ENCODE results near the gene TMEM44.

Gene TMEM44

GRCh38 chr3:194640829-194641228 lies 7.6 kb upstream of the TMEM44 start:
- Histone ChIP-seq H3K79me2 (ENCODE audit: insufficient read depth, low read length) (no peaks in the 10 kb centered on the region), H4K20me1 (ENCODE audit: low read depth, low read length) (no peaks in the 10 kb centered on the region), H3F3A (ENCODE audit: insufficient read depth) (0 out of 2 replicates have a peak, but pooled peaks cover 4% of the 10 kb centered on the region), H3K27me3 (ENCODE audit: low read length) (no peaks in the 10 kb centered on the region), H3K9me3 (ENCODE audit: insufficient read depth, low read length) (no peaks in the 10 kb centered on the region), H3K4me3 (ENCODE audit: insufficient read depth, low read length, poor library complexity, severe bottlenecking) (no peak overlapping the region), H3K9ac (ENCODE audit: low read length) (no peak overlapping the region), H3K36me3 (ENCODE audit: low read length) (peaks cover 18% of the 10 kb centered on the region; the same call in 1 of the 2 replicates), H3K9me2 (replicated peaks; ENCODE audit: insufficient read depth, low read length) (no peaks in the 10 kb centered on the region), H3K4me2 (ENCODE audit: low read depth, low read length, poor library complexity, severe bottlenecking) (no peak overlapping the region), H2AFZ (ENCODE audit: low read depth, low read length, severe bottlenecking) (no peak overlapping the region), H3K27ac (ENCODE audit: low read depth, low read length) (no peak overlapping the region)
- TF ChIP-seq CTCF (IDR thresholded peaks at IDR 0.05; ENCODE audit: insufficient read depth, low read length, poor library complexity, severe bottlenecking) (peak; percentile 18), EZH2phosphoT487 (conservative IDR thresholded peaks at IDR 0.05; ENCODE audit: low read length) (no peak)

GRCh38 chr3:194638991-194639605 lies 5.9 kb upstream of the TMEM44 start:
- Histone ChIP-seq H3K4me2 (ENCODE audit: low read depth, low read length, poor library complexity, severe bottlenecking) (no peak overlapping the region), H3K27ac (ENCODE audit: low read depth, low read length) (no peak overlapping the region), H2AFZ (ENCODE audit: low read depth, low read length, severe bottlenecking) (no peak overlapping the region), H3K79me2 (ENCODE audit: insufficient read depth, low read length) (no peaks in the 10 kb centered on the region), H3F3A (ENCODE audit: insufficient read depth) (0 out of 2 replicates have a peak, but pooled peaks cover 4% of the 10 kb centered on the region), H3K9me3 (ENCODE audit: insufficient read depth, low read length) (no peaks in the 10 kb centered on the region), H3K36me3 (ENCODE audit: low read length) (peaks cover 11% of the 10 kb centered on the region; the same call in 1 of the 2 replicates), H3K27me3 (ENCODE audit: low read length) (no peaks in the 10 kb centered on the region), H4K20me1 (ENCODE audit: low read depth, low read length) (no peaks in the 10 kb centered on the region), H3K9ac (ENCODE audit: low read length) (no peak overlapping the region), H3K9me2 (replicated peaks; ENCODE audit: insufficient read depth, low read length) (no peaks in the 10 kb centered on the region), H3K4me3 (ENCODE audit: insufficient read depth, low read length, poor library complexity, severe bottlenecking) (no peak overlapping the region)
- TF ChIP-seq CTCF (IDR thresholded peaks at IDR 0.05; ENCODE audit: insufficient read depth, low read length, poor library complexity, severe bottlenecking) (no peak), EZH2phosphoT487 (conservative IDR thresholded peaks at IDR 0.05; ENCODE audit: low read length) (no peak)

- Histone ChIP-seq H3K9me3 (ENCODE audit: insufficient read depth, low read length) (no peaks in the 10 kb centered on the region), H3K27me3 (ENCODE audit: low read length) (no peaks in the 10 kb centered on the region), H3K36me3 (ENCODE audit: low read length) (peaks cover 3% of the 10 kb centered on the region; the same call in 1 of the 2 replicates), H3F3A (ENCODE audit: insufficient read depth) (0 out of 2 replicates have a peak, but pooled peaks cover 4% of the 10 kb centered on the region), H2AFZ (ENCODE audit: low read depth, low read length, severe bottlenecking) (no peak overlapping the region), H3K79me2 (ENCODE audit: insufficient read depth, low read length) (peaks cover 2% of the 10 kb centered on the region; the same call in 1 of the 2 replicates), H3K9ac (ENCODE audit: low read length) (no peak overlapping the region), H3K4me2 (ENCODE audit: low read depth, low read length, poor library complexity, severe bottlenecking) (no peak overlapping the region), H3K4me3 (ENCODE audit: insufficient read depth, low read length, poor library complexity, severe bottlenecking) (no peak overlapping the region), H4K20me1 (ENCODE audit: low read depth, low read length) (no peaks in the 10 kb centered on the region), H3K27ac (ENCODE audit: low read depth, low read length) (no peak overlapping the region), H3K9me2 (replicated peaks; ENCODE audit: insufficient read depth, low read length) (no peaks in the 10 kb centered on the region)
- TF ChIP-seq CTCF (IDR thresholded peaks at IDR 0.05; ENCODE audit: insufficient read depth, low read length, poor library complexity, severe bottlenecking): no peak
- TF ChIP-seq EZH2phosphoT487 (conservative IDR thresholded peaks at IDR 0.05; ENCODE audit: low read length): no peak
These were observed 4.6 kb upstream of the TMEM44 start for GRCh38 chr3:194637541-194638400.
